DMS53 treated with DMSO at 0.1 percent for 48 hours (cell line): ENCODE measurements around the gene GOLGA6C.
"Not testable (repeated sequence)": the region's sequence is repeated elsewhere in the genome, so short reads cannot be mapped to it uniquely, and the experiment has no call there.

Experiments used
- DNase-seq: peaks from one replicate; lab custom pipeline; 2025; ENCODE audit not compliant: unreplicated experiment; lab: John Stamatoyannopoulos, UW

The GOLGA6C gene

DNA sequence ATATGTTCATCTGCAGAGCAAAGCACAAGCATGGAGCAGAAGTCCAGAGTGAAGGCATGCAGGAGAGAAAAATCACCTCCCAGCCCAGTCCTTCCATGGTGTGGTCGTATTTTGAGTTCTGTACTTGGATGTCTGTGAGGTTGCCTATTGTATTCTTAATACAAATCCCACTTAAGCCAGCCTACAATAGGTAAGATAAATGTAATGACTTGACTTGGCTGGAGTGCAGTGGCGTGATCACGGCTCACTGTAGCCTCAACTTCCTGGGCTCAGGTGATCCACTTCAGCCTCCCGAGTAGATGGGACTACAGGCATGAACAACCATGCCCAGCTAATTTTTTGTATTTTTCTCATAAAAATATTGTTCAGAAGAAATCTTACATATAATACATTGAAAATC lies 6.8 kb upstream of the GOLGA6C start:
- DNase-seq, result not testable (repeated sequence)

DNA sequence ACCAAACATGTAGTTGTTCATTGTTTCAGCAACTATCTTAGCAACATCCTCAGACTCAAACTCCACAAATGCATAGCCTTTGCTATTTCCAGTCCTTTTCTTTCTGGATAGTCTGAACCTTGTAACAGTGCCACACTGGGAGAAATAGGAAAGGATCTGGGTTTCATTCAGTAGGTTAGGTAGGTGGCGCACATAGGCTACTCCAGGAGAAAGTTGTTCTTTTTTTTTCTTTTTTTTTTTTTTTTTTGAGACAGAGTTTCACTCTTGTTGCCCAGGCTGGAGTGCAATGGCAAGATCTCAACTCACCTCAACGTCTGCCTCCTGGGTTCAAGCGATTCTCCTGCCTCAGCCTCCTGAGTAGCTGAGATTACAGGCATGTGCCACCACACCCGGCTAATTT lies 5.8 kb upstream of the GOLGA6C start:
- not testable (repeated sequence) for DNase-seq

DNA sequence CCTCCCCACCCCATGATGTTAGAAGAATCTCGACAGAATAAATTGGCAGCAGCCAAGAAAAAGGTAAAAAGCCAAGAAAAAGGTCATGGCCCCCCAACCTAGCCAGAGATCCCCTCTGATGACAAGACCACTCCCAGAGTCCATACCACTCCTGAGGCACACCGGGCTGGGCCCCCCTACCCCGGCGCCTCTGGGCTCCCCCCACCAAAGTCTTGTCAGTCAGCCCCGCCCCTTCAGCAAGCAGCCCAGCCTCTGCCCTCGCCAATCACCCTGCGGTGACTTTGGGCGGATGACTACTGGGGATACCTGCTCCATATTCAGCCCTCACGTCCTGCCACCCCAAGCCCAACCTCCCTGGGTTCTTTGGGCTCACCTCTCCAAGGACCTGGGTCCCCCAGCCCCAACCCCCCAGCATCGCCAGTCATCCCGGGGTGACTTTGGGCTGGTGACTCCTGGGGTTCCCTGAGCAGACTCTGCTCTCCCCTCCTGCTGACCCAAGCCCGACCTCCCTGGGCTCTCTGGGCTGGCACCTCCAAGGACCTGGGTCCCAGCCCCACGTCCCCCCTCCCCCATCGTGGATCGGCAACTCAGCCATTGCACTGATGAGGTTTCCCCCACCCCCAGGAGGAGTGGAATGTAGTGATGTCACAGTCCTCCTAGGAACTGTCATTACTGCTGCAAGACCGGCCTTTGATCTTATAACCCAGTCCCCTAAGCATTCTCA lies 648 bp downstream of the GOLGA6C start:
- DNase-seq, result not testable (repeated sequence)

DNA sequence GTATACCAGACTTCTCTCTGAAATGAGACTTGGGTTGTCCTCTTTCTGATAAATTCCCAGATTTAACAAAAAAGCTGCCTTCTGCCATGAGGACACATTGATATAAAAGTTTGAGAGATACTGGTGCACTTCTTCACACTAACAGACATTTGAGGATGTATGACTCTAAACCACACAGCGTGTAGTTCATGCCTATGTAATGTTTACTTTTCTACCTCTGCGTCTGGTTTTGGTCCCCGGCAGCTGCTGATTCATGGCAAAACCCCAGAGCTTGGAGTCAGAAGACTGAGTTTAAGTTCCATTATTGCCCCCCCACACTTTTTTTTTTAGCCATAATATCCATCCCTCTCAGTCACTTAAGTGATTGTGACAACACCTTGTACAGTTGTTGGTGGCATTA lies 1.7 kb downstream of the GOLGA6C start:
- DNase-seq, result not testable (repeated sequence)

DNA sequence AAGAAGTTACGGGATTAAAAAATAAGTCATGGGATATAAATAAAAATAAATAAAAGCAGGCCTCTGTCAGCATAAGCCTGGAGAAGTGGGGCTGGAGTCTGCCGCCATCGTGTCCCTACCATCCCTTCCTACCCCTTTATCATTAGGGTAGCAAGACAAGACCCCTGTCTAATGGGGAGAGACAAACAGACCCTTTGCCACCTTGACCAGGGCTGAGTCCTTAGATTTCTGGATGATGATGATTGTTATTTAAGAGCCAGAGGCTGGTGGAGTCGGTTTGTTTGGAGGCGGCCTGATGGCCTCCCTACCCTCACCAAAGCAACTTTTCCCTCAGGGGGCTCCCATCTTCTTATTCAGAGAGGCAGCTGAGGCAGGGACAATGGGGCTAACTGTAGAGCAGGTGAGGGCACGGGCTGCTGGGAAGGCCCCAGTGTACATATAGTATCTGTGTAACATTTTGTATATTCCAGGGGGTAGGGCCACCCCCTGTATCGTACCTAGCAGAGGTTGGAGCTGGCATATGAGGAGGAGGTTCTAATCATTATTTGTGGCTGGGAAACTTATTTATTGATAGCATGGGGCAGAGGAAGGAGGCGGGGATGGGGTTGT lies 15.7 kb downstream of the GOLGA6C start:
- not testable (repeated sequence) for DNase-seq

DNA sequence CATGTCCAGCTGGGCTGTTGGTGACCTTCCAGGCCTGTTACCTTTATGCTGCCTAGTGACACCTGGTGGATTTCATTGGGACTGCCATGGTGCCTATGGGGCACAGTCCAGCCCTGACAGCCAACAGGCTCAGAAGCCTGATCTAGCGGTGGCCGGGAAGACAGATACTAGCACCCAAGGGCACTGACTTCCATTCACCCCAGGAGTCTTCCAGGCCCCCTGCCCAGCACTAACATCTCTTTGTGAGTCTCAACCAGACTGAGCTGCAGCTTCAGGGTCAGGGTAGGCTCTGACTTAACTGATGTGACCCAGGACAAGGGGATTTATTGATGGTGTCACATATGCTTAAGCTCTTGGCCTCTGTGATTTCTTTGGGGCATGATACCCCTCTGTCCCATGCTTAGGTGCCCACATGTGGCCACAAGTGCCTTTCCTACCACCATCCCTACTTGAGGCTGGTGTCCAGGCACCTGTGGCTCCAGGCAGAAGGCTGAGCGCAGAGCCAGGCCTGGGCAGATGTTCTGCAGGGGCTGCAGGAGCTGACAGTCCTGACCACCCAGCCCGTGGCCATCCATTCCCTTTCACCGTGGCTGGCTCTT lies 16.5 kb downstream of the GOLGA6C start:
- DNase-seq, result not testable (repeated sequence)

DNA sequence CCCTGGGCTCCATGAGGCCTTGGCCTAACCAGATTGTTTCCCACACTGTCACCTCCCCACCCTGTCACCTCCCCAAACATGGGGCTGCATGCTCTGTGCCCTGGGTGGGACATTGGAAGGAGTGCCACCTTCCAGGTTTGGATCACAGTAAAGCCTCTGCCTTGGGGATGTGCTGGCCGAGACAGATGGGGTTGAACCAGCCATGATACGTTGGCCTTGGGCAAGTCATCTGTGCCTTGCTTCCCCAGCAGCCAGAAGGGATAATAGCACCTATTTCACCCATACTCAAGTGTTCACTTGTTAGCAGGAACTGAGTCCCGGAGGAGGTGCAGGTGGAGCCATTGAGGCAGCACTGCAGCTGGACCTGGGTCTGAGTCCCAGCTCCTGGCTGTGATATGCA lies 17.5 kb downstream of the GOLGA6C start:
- DNase-seq, result not testable (repeated sequence)

DNA sequence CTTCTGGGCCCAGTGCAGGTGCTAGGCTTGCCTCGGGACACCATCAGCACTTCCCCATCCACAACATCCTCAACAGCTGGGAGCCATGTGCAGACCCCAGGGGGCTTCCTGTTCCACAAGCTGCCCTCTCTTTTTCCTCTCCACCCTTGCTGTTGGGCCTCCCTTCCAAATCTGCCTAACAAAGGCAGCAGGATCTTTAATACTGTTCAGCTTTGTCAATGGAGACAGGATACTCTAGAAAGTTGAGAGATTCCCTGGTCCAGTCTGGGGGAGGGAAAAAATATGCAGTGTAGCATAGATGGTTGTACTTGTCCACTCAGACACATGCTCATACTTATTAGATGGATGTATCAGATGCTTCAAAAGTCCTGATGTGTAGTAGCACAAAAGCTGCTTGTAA lies 20.4 kb downstream of the GOLGA6C start:
- not testable (repeated sequence) for DNase-seq

DNA sequence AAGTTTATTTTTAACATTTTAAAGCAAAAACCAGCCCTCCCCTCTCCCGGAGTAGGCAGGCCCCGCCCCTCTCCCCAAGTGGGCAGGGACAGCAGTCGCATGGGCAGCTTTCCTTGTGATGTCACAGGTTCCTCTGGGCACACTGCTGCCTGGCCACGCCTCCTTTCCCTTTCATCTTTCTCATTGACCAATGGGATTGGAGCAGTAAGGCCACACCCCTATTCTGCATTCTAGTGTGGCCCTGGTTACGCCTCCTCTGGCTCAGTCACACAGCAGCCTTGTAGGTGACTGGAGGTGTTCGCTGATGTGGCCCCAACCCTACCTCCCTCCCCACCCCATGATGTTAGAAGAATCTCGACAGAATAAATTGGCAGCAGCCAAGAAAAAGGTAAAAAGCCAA lies 24.4 kb downstream of the GOLGA6C start, which contains the start of gene GOLGA6D:
Gene GOLGA6D (plus strand): TSS at position 264 of the 400 bp plus-strand sequence. CDS start 41 bp downstream, at position 305.
- DNase-seq, result not testable (repeated sequence)

DNA sequence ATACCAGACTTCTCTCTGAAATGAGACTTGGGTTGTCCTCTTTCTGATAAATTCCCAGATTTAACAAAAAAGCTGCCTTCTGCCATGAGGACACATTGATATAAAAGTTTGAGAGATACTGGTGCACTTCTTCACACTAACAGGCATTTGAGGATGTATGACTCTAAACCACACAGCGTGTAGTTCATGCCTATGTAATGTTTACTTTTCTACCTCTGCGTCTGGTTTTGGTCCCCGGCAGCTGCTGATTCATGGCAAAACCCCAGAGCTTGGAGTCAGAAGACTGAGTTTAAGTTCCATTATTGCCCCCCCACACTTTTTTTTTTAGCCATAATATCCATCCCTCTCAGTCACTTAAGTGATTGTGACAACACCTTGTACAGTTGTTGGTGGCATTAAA lies 26.0 kb downstream of the GOLGA6C start:
- not testable (repeated sequence) for DNase-seq

DNA sequence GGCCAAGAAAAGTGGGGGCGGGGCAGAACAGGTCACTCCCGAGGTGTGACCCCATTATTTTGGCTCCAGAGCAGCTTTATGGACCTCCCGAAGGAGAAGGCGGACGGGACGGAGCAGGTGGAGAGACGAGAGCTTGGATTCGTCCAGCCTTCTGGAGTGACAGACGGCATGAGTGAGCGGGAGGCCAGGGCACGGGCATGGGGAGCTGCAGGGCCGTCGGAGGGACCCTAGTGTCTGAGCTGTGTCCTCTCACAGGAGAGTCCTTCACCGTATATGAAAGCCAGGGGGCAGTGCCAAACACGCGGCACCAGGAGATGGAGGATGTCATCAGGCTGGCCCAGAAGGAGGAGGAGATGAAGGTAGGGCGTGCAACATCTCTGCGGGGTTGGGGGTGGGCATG lies 35.5 kb downstream of the GOLGA6C start:
- not testable (repeated sequence) for DNase-seq

DNA sequence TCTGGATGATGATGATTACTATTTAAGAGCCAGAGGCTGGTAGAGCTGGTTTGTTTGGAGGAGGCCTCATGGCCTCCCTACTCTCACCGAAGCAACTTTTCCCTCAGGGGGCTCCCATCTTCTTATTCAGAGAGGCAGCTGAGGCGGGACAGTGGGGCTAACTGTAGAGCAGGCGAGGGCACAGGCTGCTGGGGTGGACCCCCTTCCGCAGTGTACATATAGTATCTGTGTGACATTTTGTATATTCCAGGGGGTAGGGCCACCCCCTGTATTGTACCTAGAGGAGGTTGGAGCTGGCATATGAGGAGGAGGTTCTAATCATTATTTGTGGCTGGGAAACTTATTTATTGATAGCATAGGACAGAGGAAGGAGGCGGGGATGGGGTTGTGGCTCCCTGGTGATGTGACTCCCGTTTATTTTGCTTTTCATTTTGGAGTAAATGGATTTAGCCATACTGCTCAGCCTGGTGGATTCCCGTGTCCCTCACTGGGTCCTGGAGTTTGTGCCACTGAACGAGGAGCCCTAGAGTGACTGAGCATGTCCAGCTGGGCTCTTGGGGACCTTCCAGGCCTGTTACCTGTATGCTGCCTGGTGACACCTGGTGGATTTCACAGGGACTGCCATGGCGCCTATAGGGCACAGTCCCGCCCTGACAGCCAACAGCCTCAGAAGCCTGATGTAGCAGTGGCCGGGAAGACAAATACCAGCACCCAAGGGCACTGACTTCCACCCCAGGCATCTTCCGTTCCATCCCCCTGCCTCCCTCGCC lies 40.6 kb downstream of the GOLGA6C start:
- DNase-seq, result not testable (repeated sequence)

DNA sequence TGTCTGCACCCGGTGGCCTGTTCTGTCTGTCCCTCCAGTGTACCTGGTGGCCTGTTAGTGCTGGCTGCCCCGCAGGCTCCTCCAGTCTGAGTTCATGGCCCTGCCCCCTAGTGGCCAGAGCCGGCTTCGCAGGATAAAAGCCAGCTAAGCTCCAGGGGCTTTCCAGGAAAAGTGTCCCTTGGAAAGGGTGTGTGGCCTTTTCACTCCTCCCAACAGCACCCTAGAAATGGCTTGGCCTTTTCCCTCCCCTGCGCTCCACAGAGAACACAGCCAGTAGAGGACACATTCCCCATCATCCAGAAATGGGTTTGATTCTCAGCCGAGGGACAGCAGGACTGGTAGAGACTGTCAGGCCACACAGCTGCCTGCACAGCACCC lies 41.2 kb downstream of the GOLGA6C start:
- DNase-seq, result not testable (repeated sequence)

DNA sequence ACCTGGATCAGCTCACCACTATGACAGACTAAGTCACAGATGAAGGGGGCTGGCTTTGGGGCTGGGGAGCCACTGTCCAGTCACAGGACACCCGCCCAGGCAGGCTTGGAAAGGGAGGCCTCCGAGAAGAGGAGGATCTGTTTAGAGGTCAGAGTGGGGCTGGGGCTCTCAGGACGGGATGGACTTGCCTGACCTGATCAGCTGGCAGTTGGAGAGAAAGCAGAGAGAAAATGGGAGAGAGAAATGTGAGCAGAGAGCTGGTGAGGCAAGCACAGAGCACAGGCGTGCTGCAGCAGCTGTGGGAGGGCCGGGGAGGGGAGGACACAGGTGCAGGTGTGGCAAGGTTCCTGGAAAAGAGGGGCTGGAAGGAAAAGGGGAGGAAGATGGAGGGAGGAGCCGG lies 41.9 kb downstream of the GOLGA6C start:
- DNase-seq, result not testable (repeated sequence)

DNA sequence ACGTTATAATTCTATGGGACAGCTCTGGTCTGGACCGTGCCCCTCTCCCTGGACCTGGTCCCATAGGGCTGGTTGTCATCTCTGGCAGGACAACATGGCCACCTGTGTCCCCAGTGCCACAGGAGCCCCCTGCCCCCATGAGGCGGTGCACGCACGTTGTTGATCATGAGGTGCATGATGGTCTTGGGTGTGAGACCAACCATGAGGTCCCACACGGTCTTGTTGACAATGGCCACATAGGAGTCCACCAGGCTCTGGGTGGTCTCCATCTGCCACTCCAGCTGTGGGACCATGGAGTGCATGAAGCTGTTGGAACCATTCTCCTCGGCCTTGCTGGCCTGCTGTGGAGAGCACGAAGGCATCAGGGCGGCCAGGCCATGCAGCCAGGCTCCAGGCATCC lies 44.2 kb downstream of the GOLGA6C start:
- DNase-seq, result no peak

DNA sequence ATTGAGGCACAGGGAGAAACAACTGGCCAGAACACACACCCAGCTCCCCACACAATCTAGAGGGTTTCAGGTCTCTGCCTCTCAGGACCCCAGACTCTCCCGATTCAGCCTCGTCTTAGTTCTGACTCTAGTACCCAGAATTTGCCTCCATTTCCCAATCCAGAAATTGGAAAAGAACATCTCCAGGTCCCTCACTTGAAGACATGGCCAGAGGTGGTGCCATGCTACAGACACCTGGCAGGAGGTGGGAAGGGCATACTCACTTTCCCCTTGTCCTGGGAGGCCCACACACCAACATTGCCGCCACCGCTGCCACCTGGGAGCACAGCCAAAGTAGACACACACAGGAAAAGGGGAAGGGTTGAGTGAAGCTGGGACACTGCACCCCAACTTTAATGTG lies 44.6 kb downstream of the GOLGA6C start:
- DNase-seq, result not testable (repeated sequence)

DNA sequence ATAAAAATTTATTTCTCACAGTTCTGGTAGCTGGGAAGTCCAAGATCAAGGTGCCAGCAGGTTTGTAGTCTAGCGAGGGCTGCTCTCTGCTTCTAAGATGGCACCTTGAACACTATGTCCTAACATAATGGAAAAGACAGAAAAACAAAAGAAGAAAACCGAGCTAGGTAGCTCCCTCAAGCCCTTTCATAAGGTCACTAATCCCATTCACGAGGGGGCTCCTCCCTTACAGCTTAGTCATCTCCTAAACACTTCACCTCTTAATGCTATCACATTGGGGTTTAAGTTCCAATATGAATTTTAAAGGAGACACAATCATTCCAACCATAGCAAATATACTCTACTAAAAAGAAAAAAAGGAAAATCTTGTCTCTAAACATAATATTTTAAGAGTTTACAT lies 48.1 kb downstream of the GOLGA6C start:
- DNase-seq, result no peak

DNA sequence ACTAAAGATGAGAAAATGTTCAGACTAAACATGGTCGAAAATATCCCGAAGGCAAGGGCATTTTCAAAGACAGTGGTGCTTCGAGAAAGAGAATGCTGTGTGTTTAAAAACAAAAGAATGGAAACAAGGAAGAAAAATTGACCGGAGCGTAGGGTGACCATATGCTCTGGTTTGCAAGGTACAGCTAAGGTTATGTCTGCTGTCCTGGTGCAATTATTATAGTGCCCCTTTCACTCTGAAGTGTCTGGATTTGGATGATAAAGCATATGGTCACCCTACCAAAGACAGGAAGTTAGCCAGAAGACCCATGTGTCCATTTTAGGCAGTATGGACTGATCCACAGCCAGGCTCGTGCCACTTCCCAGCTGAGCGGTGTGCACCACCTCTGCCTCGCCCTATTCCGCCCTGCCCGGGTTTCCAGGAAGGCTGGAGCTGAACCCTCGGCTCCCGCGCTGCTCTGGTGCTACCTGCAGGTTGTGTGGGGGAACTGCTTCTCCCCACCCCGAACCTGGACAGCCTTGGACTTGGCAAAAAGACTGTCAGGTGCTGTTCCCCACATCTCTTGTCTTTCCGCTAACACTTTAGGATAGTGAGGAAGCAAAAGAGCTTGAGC lies 49.8 kb downstream of the GOLGA6C start:
- DNase-seq, result peak; percentile 26

DNA sequence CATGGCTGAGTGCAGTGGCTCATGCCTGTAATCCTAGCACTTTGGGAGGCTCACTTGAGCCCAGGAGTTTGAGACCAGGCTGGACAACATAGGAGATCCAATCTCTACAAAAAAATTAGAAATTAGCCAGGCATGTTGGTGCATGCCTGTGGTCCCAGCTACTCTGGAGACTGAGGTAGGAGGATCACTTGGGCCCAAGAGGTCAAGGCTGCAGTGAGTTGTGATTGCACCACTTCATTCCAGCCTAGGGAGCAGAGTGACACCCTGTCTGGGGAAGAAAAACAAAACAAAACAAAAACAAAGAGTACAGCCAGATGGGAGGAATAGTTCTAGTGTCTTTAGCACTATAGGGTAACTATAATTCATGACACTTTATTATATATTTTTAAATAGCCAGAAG lies 51.6 kb downstream of the GOLGA6C start:
- DNase-seq, result no peak

DNA sequence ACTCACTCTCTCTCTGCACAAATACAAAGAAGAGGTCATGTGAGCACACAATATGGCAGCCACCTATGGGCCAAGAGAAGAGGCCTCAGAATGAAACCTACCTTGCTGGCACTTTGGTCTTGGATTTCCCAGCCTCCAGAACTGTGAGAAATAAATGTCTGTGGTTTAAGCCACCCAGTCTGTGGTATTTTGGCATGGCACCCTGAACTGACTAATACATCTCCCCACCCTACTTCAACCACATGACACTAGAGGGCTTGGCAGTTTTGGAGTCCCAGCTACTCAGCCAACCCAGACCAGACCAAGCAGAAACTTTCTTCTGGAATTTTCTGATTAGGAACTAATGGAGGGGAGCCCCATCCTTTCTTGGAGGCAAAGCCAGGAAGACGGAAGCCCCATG lies 54.4 kb downstream of the GOLGA6C start:
- not testable (repeated sequence) for DNase-seq
